ENCODE measurements around the gene PLCL2. TPM values are rescaled to one million over a fixed set of nuclear protein-coding genes. Genes with fewer than 3 reads are reported as not detected.

The PLCL2 gene
- total RNA-seq, 1 donor from 2014 or later: 5.6 TPM

DNA sequence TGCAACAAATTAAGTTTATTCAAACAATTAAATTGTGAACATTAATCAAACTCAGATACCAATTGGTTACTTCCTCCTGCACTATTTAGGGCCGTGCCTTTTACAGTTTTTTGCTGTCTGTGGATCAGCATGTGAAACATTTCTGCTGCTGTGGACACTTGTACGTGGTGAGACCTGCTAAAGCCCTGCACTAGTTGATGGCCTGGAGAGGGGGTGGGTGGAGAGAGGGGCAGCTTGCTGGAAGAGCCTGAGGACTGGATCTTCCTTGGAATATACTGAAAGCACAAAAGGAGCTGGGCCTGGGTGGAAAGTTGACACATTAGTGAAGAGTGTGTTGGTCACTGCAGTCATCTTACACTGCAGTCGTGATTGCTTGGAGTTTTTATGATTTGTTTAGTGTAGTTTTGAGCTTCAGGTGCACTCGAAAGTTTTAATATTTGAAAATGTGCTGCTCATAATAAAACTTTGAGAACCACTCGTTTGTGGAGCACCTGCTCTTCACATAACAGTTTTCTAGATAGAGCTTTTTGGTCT lies 11.4 kb downstream of the PLCL2 start:
- no peak for DNase-seq (ENCODE audit: extremely low spot score in 2 of 2)
- no peaks in the 10 kb centered on the region for H3K36me3 ChIP-seq
- intact Hi-C loops (cut with DNase I): no loop called here
- H3K27ac ChIP-seq: no peak overlapping the region
- no peaks in the 10 kb centered on the region for H3K9me3 ChIP-seq
- TF ChIP-seq POLR2AphosphoS5 (IDR thresholded peaks at IDR 0.05; ENCODE audit: insufficient read depth in 1 of 2, low read depth in 1 of 2): no peak
- TF ChIP-seq, protein P1, sequence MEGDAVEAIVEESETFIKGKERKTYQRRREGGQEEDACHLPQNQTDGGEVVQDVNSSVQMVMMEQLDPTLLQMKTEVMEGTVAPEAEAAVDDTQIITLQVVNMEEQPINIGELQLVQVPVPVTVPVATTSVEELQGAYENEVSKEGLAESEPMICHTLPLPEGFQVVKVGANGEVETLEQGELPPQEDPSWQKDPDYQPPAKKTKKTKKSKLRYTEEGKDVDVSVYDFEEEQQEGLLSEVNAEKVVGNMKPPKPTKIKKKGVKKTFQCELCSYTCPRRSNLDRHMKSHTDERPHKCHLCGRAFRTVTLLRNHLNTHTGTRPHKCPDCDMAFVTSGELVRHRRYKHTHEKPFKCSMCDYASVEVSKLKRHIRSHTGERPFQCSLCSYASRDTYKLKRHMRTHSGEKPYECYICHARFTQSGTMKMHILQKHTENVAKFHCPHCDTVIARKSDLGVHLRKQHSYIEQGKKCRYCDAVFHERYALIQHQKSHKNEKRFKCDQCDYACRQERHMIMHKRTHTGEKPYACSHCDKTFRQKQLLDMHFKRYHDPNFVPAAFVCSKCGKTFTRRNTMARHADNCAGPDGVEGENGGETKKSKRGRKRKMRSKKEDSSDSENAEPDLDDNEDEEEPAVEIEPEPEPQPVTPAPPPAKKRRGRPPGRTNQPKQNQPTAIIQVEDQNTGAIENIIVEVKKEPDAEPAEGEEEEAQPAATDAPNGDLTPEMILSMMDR (IDR thresholded peaks at IDR 0.05): no peak
- no peak for TF ChIP-seq POLR2A (IDR thresholded peaks at IDR 0.05)
- H3K4me1 ChIP-seq: peaks cover 29% of the 10 kb centered on the region
- no peaks in the 10 kb centered on the region for H3K27me3 ChIP-seq
- H3K4me3 ChIP-seq: no peak overlapping the region

DNA sequence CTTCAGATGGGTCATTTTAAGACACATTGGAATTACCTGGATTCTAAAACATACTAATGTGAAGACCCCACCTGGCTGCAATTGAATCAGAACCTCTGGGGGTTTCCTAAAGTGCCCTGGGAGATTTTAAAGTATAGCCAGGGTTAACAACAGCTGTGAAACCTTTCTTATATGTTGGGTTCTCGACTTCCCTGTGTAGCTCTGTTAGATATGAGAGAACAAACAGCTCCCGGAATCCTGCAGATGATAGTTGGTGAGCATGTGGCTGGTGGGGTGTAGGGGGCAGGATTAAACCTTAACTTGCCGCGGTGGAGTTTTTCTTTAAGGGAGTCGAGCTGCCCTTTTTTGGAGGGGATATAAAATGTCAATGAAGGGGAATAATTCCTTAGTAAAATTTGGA lies 12.1 kb downstream of the PLCL2 start:
- Histone ChIP-seq H3K27me3 (no peaks in the 10 kb centered on the region), H3K4me1 (peaks cover 29% of the 10 kb centered on the region), H3K9me3 (no peaks in the 10 kb centered on the region), H3K27ac (no peak overlapping the region), H3K36me3 (no peaks in the 10 kb centered on the region), H3K4me3 (no peak overlapping the region)
- DNase-seq (ENCODE audit: extremely low spot score in 2 of 2): no peak
- TF ChIP-seq POLR2A (IDR thresholded peaks at IDR 0.05) (no peak), POLR2AphosphoS5 (IDR thresholded peaks at IDR 0.05; ENCODE audit: insufficient read depth in 1 of 2, low read depth in 1 of 2) (no peak)
- TF ChIP-seq, protein P1 (IDR thresholded peaks at IDR 0.05): no peak
- intact Hi-C loops (cut with DNase I): no loop called here

DNA sequence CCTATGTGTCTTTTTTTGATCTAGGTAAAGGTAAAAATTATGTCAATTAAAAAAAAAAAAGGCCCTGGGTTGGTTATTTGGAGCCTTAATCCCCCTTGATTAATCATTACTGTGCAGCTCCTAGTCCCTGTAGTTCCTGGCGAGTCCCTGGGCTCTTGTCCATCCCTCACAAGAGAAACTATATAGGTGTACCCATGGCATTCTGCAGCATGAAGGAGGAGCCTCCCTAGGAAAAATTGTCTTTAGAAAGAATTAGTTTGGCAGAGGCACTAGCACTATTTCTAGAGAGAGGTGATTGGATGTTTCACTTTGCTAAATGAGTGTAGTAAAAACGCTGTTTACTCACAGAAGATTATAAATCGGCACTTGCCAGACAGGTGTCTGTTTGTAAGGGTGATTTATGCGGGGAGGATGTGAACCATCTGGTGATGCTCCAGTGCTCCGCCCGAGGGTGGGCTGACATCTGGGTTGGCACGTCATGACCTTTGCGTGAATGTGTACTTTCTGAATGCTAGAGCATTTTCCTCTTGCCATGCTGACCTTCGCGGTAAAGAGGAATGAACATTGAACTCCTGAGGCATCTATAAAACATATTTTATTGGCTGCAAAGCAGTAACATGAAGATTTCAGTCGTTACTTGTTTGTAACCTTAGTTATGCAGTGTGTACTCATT lies 12.6 kb downstream of the PLCL2 start:
- H3K9me3 ChIP-seq: no peaks in the 10 kb centered on the region
- no peaks in the 10 kb centered on the region for H3K36me3 ChIP-seq
- DNase-seq (ENCODE audit: extremely low spot score in 2 of 2): no peak
- intact Hi-C loops (cut with DNase I): no loop called here
- TF ChIP-seq POLR2AphosphoS5 (IDR thresholded peaks at IDR 0.05; ENCODE audit: insufficient read depth in 1 of 2, low read depth in 1 of 2) (no peak), POLR2A (IDR thresholded peaks at IDR 0.05) (no peak)
- TF ChIP-seq, protein P1 (IDR thresholded peaks at IDR 0.05): no peak
- H3K27ac ChIP-seq: no peak overlapping the region
- H3K27me3 ChIP-seq: no peaks in the 10 kb centered on the region
- H3K4me1 ChIP-seq: peaks cover 29% of the 10 kb centered on the region
- H3K4me3 ChIP-seq: no peak overlapping the region

DNA sequence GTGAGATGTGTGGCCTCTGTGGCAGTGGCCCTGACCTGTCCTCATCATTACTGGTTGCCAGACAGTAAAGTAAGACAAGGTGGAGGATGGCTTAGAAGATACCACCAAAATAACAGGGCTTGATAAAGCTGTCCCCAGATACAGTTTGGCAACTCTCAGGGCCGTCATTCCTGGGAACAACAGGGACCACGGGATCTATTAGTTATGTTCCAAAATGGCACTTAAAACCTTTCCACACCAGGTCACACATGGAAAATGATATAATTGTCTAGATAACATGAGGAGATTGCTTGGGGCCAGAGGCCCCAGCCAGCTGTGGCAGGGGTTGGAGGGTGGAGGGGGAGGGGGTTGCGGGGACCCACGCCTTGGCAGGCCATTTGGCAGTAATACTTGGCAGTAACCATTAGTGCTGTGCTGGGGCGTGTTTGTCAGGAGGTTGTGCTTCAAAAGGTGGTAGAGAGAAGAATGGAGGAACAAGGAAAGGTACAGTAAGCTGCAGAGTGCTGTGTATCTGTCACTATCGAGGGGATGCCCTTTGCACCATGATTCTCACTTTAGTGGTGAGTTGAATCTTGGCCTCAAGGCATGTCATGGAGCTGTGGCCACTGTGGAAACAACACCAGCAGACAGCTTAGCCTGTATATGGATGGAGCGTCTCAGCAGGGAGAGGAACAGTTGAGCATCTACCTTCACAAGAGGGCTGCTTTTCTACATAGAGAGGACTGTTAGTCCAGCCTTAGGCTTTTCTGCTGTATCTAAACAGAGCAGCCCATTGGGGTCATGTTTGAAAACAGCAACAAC lies 14.0 kb downstream of the PLCL2 start:
- TF ChIP-seq POLR2A (IDR thresholded peaks at IDR 0.05) (no peak), POLR2AphosphoS5 (IDR thresholded peaks at IDR 0.05; ENCODE audit: insufficient read depth in 1 of 2, low read depth in 1 of 2) (no peak)
- TF ChIP-seq, protein P1 (IDR thresholded peaks at IDR 0.05): no peak
- no peaks in the 10 kb centered on the region for H3K36me3 ChIP-seq
- intact Hi-C loops (cut with DNase I): no loop called here
- no peak for DNase-seq (ENCODE audit: extremely low spot score in 2 of 2)
- H3K9me3 ChIP-seq: no peaks in the 10 kb centered on the region
- peaks cover 29% of the 10 kb centered on the region for H3K4me1 ChIP-seq
- H3K27me3 ChIP-seq: no peaks in the 10 kb centered on the region
- H3K27ac ChIP-seq: no peak overlapping the region
- no peak overlapping the region for H3K4me3 ChIP-seq

Data from vagina (tissue), 2 donors.